ENCODE results near the gene SPAG8. TPM values are rescaled to one million over a fixed set of nuclear protein-coding genes. Genes with fewer than 3 reads are reported as not detected.

The SPAG8 gene
- total and polyA plus RNA-seq, 2 donors (not counting 1 experiment from before 2014, with no cell fraction given) = 2.0 to 5.4 TPM

- H3K79me2 ChIP-seq (ENCODE audit: control insufficient read depth, insufficient read depth, low read length) = no peaks in the 10 kb centered on the region
- Mint-ChIP-seq H3K4me1 (peaks cover 19% of the 10 kb centered on the region), H3K27ac (no peak overlapping the region), H3K4me3 (no peak overlapping the region), H3K27me3 (no peaks in the 10 kb centered on the region), H3K9me3 (ENCODE audit: insufficient read depth) (no peaks in the 10 kb centered on the region)
- H3K4me1 ChIP-seq (ENCODE audit: control insufficient read depth in 2 of 2, insufficient read depth in 2 of 2, low read length in 2 of 2) = peaks cover 16 to 22% of the 10 kb centered on the region in 2 donors
- no peak overlapping the region for H2AFZ ChIP-seq (ENCODE audit: insufficient read depth, low read depth, low read length, poor library complexity, severe bottlenecking)
- H3K4me2 ChIP-seq (replicated peaks; ENCODE audit: low read depth, low read length, poor library complexity, severe bottlenecking) = no peak overlapping the region
- no peak overlapping the region for H3K9ac ChIP-seq (ENCODE audit: low read length)
- WGBS (ENCODE audit: insufficient coverage) = 100% methylated on average over 8 of the region's 9 CpGs
- peaks cover 0 to 17% of the 10 kb centered on the region in 2 experiments for H3K36me3 ChIP-seq (replicated peaks in 1 of 2; ENCODE audit: control extremely low read depth in 1 of 2, control insufficient read depth in 1 of 2, extremely low read depth in 1 of 2, insufficient read depth in 2 of 2, low read length in 1 of 2)
- no peaks in the 10 kb centered on the region for H3K27me3 ChIP-seq (replicated peaks in 1 of 4; ENCODE audit: control extremely low read depth in 1 of 4, control insufficient read depth in 3 of 4, insufficient read depth in 4 of 4, low read length in 3 of 4)
- H4K20me1 ChIP-seq (ENCODE audit: control insufficient read depth, insufficient read depth, low read length, poor library complexity, severe bottlenecking) = no peaks in the 10 kb centered on the region
- no peaks in the 10 kb centered on the region for H3K9me3 ChIP-seq (ENCODE audit: control extremely low read depth in 1 of 3, control insufficient read depth in 2 of 3, insufficient read depth in 1 of 3, low read length in 2 of 3)
- intact Hi-C loops (cut with micrococcal nuclease) = no loop called here
- no peak for TF ChIP-seq CTCF (IDR thresholded peaks at IDR 0.05)
- TF ChIP-seq EZH2 (IDR thresholded peaks at IDR 0.05; ENCODE audit: borderline replicate concordance, insufficient read depth, low read depth, low read length, poor library complexity, severe bottlenecking) = no peak
- ATAC-seq (ENCODE audit: low read depth) (no peak), DNase-seq (no peak)
- H3K27ac ChIP-seq (ENCODE audit: low read length in 2 of 2) = no peak overlapping the region
- no peak overlapping the region for H3K4me3 ChIP-seq (ENCODE audit: control extremely low read depth in 1 of 5, extremely low read depth in 1 of 5, insufficient read depth in 1 of 5, low read depth in 2 of 5, low read length in 4 of 5)
- ChIA-PET POLR2A (no interaction called here), CTCF (interaction anchor here (0.7 to 0.9 kb wide), 2 partner anchors 17 to 70 kb away, joined by 3 to 4 read pairs; no protein-coding TSS in a partner anchor)
Measured at GRCh38 chr9:35808433-35808832, 3.6 kb downstream of the SPAG8 start.

GRCh38 chr9:35806101-35806500 lies 6.0 kb downstream of the SPAG8 start:
- no peak overlapping the region for H3K27ac Mint-ChIP-seq
- Histone ChIP-seq H3K4me1 (ENCODE audit: control insufficient read depth in 2 of 2, insufficient read depth in 2 of 2, low read length in 2 of 2) (peaks cover 0 to under 1% of the 10 kb centered on the region in 2 donors), H3K4me2 (replicated peaks; ENCODE audit: low read depth, low read length, poor library complexity, severe bottlenecking) (no peak overlapping the region), H3K79me2 (ENCODE audit: control insufficient read depth, insufficient read depth, low read length) (no peaks in the 10 kb centered on the region), H3K9ac (ENCODE audit: low read length) (no peak overlapping the region), H3K27me3 (replicated peaks in 1 of 4; ENCODE audit: control extremely low read depth in 1 of 4, control insufficient read depth in 3 of 4, insufficient read depth in 4 of 4, low read length in 3 of 4) (no peaks in the 10 kb centered on the region), H2AFZ (ENCODE audit: insufficient read depth, low read depth, low read length, poor library complexity, severe bottlenecking) (no peak overlapping the region), H3K27ac (ENCODE audit: low read length in 2 of 2) (no peak overlapping the region), H3K9me3 (ENCODE audit: control extremely low read depth in 1 of 3, control insufficient read depth in 2 of 3, insufficient read depth in 1 of 3, low read length in 2 of 3) (no peaks in the 10 kb centered on the region), H3K4me3 (ENCODE audit: control extremely low read depth in 1 of 5, extremely low read depth in 1 of 5, insufficient read depth in 1 of 5, low read depth in 2 of 5, low read length in 4 of 5) (no peak overlapping the region), H3K36me3 (replicated peaks in 1 of 2; ENCODE audit: control extremely low read depth in 1 of 2, control insufficient read depth in 1 of 2, extremely low read depth in 1 of 2, insufficient read depth in 2 of 2, low read length in 1 of 2) (peaks cover 0 to 20% of the 10 kb centered on the region in 2 experiments), H4K20me1 (ENCODE audit: control insufficient read depth, insufficient read depth, low read length, poor library complexity, severe bottlenecking) (no peaks in the 10 kb centered on the region)
- no peaks in the 10 kb centered on the region for H3K27me3 Mint-ChIP-seq
- ChIA-PET POLR2A (no interaction called here), CTCF (interaction anchor here (0.6 to 1.5 kb wide), 6 partner anchors 8 to 152 kb away, joined by 3 to 6 read pairs (median 4); partner anchors contain the start of gene HINT2)
- TF ChIP-seq CTCF (IDR thresholded peaks at IDR 0.05) (no peak), EZH2 (IDR thresholded peaks at IDR 0.05; ENCODE audit: borderline replicate concordance, insufficient read depth, low read depth, low read length, poor library complexity, severe bottlenecking) (no peak)
- WGBS (ENCODE audit: insufficient coverage) = 97% methylated on average over 8 of the region's 8 CpGs
- H3K9me3 Mint-ChIP-seq (ENCODE audit: insufficient read depth) = no peaks in the 10 kb centered on the region
- no peak for DNase-seq
- intact Hi-C loops (cut with micrococcal nuclease) = no loop called here
- H3K4me3 Mint-ChIP-seq = no peak overlapping the region
- ATAC-seq (ENCODE audit: low read depth) = no peak
- peaks cover 1% of the 10 kb centered on the region for H3K4me1 Mint-ChIP-seq

Data from B cell (primary cell).